ENCODE measurements around the gene BEST1. TPM values are rescaled to one million over a fixed set of nuclear protein-coding genes. Genes with fewer than 3 reads are reported as not detected.

Gene BEST1
- total and polyA plus RNA-seq, 2 of the 13 experiments (the other 11 are each of a cell fraction or from before 2014, with no cell fraction given): 0.09 to 0.65 TPM

DNA sequence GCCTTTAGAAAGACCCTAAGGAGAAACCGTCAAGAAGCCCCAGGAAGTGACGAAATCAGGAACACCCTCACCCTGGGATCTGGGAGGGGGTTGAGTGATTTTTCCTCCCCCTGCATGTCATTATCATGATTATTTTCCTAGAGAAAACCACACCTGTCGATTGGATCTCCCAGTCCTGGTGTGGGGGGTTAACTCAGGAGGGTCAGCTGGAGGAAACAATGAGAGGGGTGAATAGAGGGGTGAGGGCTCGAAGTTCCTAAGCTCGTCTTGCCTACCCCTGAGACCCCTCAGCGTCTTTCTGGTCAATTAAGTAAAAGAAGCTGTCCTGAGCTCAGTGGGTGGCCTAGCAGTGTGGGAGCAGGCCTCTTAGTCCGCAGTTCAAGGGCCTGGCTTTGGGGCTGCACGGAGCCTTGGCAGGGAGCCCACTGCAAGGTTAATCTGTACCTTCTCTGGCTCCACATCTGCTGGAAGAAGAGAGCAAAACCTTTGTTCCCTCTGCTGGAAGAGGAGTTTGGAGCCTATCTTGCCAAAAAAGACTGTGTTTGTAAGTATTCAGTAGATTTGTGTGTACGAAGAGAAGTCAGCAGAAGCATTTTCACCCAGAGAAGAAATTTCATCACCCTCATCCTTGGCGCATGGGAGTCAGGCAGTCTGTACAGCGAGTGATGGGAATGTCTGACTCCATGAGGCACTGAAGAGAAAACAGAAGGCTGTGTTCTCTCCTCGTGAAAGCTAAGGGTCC is 51.5 kb downstream of the BEST1 start (continued):
- TF ChIP-seq, protein P1, sequence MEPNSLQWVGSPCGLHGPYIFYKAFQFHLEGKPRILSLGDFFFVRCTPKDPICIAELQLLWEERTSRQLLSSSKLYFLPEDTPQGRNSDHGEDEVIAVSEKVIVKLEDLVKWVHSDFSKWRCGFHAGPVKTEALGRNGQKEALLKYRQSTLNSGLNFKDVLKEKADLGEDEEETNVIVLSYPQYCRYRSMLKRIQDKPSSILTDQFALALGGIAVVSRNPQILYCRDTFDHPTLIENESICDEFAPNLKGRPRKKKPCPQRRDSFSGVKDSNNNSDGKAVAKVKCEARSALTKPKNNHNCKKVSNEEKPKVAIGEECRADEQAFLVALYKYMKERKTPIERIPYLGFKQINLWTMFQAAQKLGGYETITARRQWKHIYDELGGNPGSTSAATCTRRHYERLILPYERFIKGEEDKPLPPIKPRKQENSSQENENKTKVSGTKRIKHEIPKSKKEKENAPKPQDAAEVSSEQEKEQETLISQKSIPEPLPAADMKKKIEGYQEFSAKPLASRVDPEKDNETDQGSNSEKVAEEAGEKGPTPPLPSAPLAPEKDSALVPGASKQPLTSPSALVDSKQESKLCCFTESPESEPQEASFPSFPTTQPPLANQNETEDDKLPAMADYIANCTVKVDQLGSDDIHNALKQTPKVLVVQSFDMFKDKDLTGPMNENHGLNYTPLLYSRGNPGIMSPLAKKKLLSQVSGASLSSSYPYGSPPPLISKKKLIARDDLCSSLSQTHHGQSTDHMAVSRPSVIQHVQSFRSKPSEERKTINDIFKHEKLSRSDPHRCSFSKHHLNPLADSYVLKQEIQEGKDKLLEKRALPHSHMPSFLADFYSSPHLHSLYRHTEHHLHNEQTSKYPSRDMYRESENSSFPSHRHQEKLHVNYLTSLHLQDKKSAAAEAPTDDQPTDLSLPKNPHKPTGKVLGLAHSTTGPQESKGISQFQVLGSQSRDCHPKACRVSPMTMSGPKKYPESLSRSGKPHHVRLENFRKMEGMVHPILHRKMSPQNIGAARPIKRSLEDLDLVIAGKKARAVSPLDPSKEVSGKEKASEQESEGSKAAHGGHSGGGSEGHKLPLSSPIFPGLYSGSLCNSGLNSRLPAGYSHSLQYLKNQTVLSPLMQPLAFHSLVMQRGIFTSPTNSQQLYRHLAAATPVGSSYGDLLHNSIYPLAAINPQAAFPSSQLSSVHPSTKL (CRISPR knock-in tag; IDR thresholded peaks at IDR 0.05): peak; percentile 83
- no peak for TF ChIP-seq ZNF572 (CRISPR knock-in tag; IDR thresholded peaks at IDR 0.05)
- 0 out of 2 replicates have a peak, but pooled peaks have one; percentile 44 for TF ChIP-seq ZFP82 (CRISPR knock-in tag; IDR thresholded peaks at IDR 0.05; ENCODE audit: borderline replicate concordance)
- peak; percentile 68; the same call in 1 of the 2 replicates for TF ChIP-seq SPEN (CRISPR knock-in tag; IDR thresholded peaks at IDR 0.05; ENCODE audit: low read depth)
- no peak for TF ChIP-seq ZNF30 (CRISPR knock-in tag; IDR thresholded peaks at IDR 0.05)
- TF ChIP-seq, protein P2, sequence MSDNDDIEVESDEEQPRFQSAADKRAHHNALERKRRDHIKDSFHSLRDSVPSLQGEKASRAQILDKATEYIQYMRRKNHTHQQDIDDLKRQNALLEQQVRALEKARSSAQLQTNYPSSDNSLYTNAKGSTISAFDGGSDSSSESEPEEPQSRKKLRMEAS (IDR thresholded peaks at IDR 0.05): peak; percentile 20; the same call in 1 of the 2 replicates
- TF ChIP-seq, protein P3, sequence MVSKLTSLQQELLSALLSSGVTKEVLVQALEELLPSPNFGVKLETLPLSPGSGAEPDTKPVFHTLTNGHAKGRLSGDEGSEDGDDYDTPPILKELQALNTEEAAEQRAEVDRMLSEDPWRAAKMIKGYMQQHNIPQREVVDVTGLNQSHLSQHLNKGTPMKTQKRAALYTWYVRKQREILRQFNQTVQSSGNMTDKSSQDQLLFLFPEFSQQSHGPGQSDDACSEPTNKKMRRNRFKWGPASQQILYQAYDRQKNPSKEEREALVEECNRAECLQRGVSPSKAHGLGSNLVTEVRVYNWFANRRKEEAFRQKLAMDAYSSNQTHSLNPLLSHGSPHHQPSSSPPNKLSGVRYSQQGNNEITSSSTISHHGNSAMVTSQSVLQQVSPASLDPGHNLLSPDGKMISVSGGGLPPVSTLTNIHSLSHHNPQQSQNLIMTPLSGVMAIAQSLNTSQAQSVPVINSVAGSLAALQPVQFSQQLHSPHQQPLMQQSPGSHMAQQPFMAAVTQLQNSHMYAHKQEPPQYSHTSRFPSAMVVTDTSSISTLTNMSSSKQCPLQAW (CRISPR knock-in tag; IDR thresholded peaks at IDR 0.05): peak; percentile 52; the same call in 1 of the 2 replicates
- TF ChIP-seq ARNT2 (CRISPR knock-in tag; IDR thresholded peaks at IDR 0.05; ENCODE audit: low read depth): peak; percentile 33; the same call in 1 of the 2 replicates
- TF ChIP-seq, protein P4, sequence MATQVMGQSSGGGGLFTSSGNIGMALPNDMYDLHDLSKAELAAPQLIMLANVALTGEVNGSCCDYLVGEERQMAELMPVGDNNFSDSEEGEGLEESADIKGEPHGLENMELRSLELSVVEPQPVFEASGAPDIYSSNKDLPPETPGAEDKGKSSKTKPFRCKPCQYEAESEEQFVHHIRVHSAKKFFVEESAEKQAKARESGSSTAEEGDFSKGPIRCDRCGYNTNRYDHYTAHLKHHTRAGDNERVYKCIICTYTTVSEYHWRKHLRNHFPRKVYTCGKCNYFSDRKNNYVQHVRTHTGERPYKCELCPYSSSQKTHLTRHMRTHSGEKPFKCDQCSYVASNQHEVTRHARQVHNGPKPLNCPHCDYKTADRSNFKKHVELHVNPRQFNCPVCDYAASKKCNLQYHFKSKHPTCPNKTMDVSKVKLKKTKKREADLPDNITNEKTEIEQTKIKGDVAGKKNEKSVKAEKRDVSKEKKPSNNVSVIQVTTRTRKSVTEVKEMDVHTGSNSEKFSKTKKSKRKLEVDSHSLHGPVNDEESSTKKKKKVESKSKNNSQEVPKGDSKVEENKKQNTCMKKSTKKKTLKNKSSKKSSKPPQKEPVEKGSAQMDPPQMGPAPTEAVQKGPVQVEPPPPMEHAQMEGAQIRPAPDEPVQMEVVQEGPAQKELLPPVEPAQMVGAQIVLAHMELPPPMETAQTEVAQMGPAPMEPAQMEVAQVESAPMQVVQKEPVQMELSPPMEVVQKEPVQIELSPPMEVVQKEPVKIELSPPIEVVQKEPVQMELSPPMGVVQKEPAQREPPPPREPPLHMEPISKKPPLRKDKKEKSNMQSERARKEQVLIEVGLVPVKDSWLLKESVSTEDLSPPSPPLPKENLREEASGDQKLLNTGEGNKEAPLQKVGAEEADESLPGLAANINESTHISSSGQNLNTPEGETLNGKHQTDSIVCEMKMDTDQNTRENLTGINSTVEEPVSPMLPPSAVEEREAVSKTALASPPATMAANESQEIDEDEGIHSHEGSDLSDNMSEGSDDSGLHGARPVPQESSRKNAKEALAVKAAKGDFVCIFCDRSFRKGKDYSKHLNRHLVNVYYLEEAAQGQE (IDR thresholded peaks at IDR 0.05; ENCODE audit: borderline replicate concordance in 1 of 2, low read depth in 1 of 2, low read length in 2 of 2): no peak; a peak in 1 of 4 replicates
- no peak for TF ChIP-seq ZNF883 (CRISPR knock-in tag; IDR thresholded peaks at IDR 0.05; ENCODE audit: not compliant biosample characterization)
- peak; percentile 81; the same call in 1 of the 2 replicates for TF ChIP-seq TP53 (CRISPR knock-in tag; conservative IDR thresholded peaks at IDR 0.05)
- TF ChIP-seq PHF8 (CRISPR knock-in tag; IDR thresholded peaks at IDR 0.05): peak; percentile 40; the same call in 1 of the 2 replicates
- peak; percentile 65 for TF ChIP-seq RAD21 (CRISPR knock-in tag; IDR thresholded peaks at IDR 0.05)
- peak; percentile 47; the same call in 1 of the 2 replicates for TF ChIP-seq GATA4 (IDR thresholded peaks at IDR 0.05; ENCODE audit: borderline replicate concordance, low read depth)
- TF ChIP-seq, protein P5, sequence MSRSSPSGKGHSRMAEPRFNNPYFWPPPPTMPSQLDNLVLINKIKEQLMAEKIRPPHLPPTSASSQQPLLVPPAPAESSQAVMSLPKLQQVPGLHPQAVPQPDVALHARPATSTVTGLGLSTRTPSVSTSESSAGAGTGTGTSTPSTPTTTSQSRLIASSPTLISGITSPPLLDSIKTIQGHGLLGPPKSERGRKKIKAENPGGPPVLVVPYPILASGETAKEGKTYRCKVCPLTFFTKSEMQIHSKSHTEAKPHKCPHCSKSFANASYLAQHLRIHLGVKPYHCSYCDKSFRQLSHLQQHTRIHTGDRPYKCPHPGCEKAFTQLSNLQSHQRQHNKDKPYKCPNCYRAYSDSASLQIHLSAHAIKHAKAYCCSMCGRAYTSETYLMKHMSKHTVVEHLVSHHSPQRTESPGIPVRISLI (CRISPR knock-in tag; IDR thresholded peaks at IDR 0.05; ENCODE audit: borderline replicate concordance): 0 out of 2 replicates have a peak, but pooled peaks have one; percentile 9
- TF ChIP-seq, protein P6, sequence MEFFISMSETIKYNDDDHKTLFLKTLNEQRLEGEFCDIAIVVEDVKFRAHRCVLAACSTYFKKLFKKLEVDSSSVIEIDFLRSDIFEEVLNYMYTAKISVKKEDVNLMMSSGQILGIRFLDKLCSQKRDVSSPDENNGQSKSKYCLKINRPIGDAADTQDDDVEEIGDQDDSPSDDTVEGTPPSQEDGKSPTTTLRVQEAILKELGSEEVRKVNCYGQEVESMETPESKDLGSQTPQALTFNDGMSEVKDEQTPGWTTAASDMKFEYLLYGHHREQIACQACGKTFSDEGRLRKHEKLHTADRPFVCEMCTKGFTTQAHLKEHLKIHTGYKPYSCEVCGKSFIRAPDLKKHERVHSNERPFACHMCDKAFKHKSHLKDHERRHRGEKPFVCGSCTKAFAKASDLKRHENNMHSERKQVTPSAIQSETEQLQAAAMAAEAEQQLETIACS (CRISPR knock-in tag; IDR thresholded peaks at IDR 0.05): no peak
